A549 (cell line): Measurements from ENCODE around the gene PHKB. TPM values are rescaled to one million over a fixed set of nuclear protein-coding genes. Genes with fewer than 3 reads are reported as not detected.
"Not testable (repeated sequence)": the region's sequence is repeated elsewhere in the genome, so short reads cannot be mapped to it uniquely, and the experiment has no call there.

Source experiments
- ATAC-seq, 2 experiments: fragments of 200-7000 bp in 1 of 2; fragments of >200 bp in 1 of 2; cut with Nextera tagmentation in 1 of 2; cut with Tn5 transposase in 1 of 2; 3 replicates each; pipeline versions ENCODE4 v1.8.0 to v1.9.1; 2018 to 2020; ENCODE audit warnings: mild to moderate bottlenecking in 1 of 2, moderate library complexity in 1 of 2
- CTCF ChIA-PET: fragments of 300-600 bp; sonication (Branson Sonifier 250); formaldehyde crosslinking; extraction: SDS; loops from one replicate; lab custom pipeline; 2021; ENCODE audit warnings: antibody characterized with exemption, inconsistent platforms; lab: Yijun Ruan, JAX
- POLR2A ChIA-PET: fragments of 350-600 bp; formaldehyde crosslinking; extraction: SDS; loops from one replicate; lab custom pipeline; 2021; ENCODE audit warnings: antibody characterized with exemption, inconsistent platforms; lab: Yijun Ruan, JAX
- DNase-seq, 2 experiments: peaks; one replicate each; pipeline versions ENCODE4 v3.0.0 to v3.0.0-alpha.2; 2011 to 2016; ENCODE audit warnings: low read depth in 1 of 2, low spot score in 1 of 2
- FAIRE-seq: peaks from 2 replicates; lab custom pipeline; 2011; peaks lifted over from hg19 to GRCh38; lab: Jason Lieb, UNC
- H3K27ac ChIP-seq, 2 experiments: fragments of >200 bp; sonication (Bioruptor Twin); formaldehyde crosslinking; 3 replicates each; pipeline ENCODE4 v1.5.1; 2016 to 2017
- H3K4me1 ChIP-seq: fragments of >200 bp; sonication (Bioruptor Twin); formaldehyde crosslinking; 3 replicates; pipeline ENCODE4 v1.6.1; 2016
- H3K4me2 ChIP-seq: fragments of >200 bp; sonication (Bioruptor Twin); formaldehyde crosslinking; 3 replicates; pipeline ENCODE4 v1.6.1; 2016
- H3K4me3 ChIP-seq: fragments of >200 bp; sonication (Bioruptor Twin); formaldehyde crosslinking; 3 replicates; pipeline ENCODE4 v1.5.1; 2016
- H3K9me3 ChIP-seq: fragments of >200 bp; sonication (Bioruptor Twin); formaldehyde crosslinking; 3 replicates; pipeline ENCODE4 v1.6.1; 2016
- BHLHE40 ChIP-seq: IDR thresholded peaks from 2 replicates; pipeline ENCODE4 v1.6.1; 2012; ENCODE audit warnings: low read depth, low read length, inconsistent platforms
- CBX8 ChIP-seq: fragments of 200-600 bp; sonication (generic); IDR thresholded peaks from 2 replicates; pipeline ENCODE4 v1.6.1; 2016
- CEBPB ChIP-seq, 2 experiments: fragments of >200 bp in 1 of 2; sonication (Bioruptor Twin) in 1 of 2; formaldehyde crosslinking in 1 of 2; IDR thresholded peaks; 2 replicates each; pipeline ENCODE4 v1.6.1; 2012 to 2016
- FOXS1 ChIP-seq: fragments of 250-450 bp; sonication (Bioruptor Pico); IDR thresholded peaks from 2 replicates; pipeline ENCODE4 v1.5.0; 2020; ENCODE audit warnings: mild to moderate bottlenecking, moderate library complexity
- HOXB13 ChIP-seq: fragments of 250-450 bp; sonication (Bioruptor Pico); IDR thresholded peaks from 2 replicates; pipeline ENCODE4 v1.5.0; 2020; ENCODE audit warnings: low read depth, mild to moderate bottlenecking, moderate library complexity
- KDM1A ChIP-seq: fragments of 200-600 bp; sonication (generic); IDR thresholded peaks from 2 replicates; pipeline ENCODE4 v1.6.1; 2016; ENCODE audit warnings: low read depth, mild to moderate bottlenecking
- RARB ChIP-seq: fragments of 250-450 bp; sonication (Bioruptor Pico); IDR thresholded peaks from 2 replicates; pipeline ENCODE4 v1.8.0; 2021; ENCODE audit warnings: mild to moderate bottlenecking, moderate library complexity
- RFX5 ChIP-seq: fragments of 450-650 bp; IDR thresholded peaks from 2 replicates; pipeline ENCODE4 v1.7.1; 2014; ENCODE audit warnings: antibody characterized with exemption, mild to moderate bottlenecking, moderate library complexity
- RNF2 ChIP-seq: fragments of 200-600 bp; sonication (generic); IDR thresholded peaks from 2 replicates; pipeline ENCODE4 v1.6.1; 2016; ENCODE audit warnings: low read depth, mild to moderate bottlenecking, antibody characterized with exemption, moderate library complexity, borderline replicate concordance
- SMC3 ChIP-seq: fragments of >200 bp; sonication (Bioruptor Twin); formaldehyde crosslinking; IDR thresholded peaks from 3 replicates; pipeline ENCODE4 v1.6.1; 2018; ENCODE audit warnings: inconsistent platforms
- SREBF2 ChIP-seq: fragments of 450-650 bp; IDR thresholded peaks from 2 replicates; pipeline ENCODE4 v1.6.1; 2014; ENCODE audit warnings: mild to moderate bottlenecking, moderate library complexity
- ZC3H11A ChIP-seq: fragments of 450-650 bp; IDR thresholded peaks from 2 replicates; pipeline ENCODE4 v1.6.1; 2014; ENCODE audit warnings: antibody characterized with exemption, mild to moderate bottlenecking
- WGBS: methylation state at CpG from one replicate; pipeline ENCODE4 v1.1.6; 2017; ENCODE audit errors: missing lambda C conversion rate; 5-methylcytosine and 5-hydroxymethylcytosine counted together
- polyA plus RNA-seq, 4 experiments: library from polyadenylated mRNA; depleted of rRNA in 3 of 4; stranded (reverse); fragments of >200 nt; fragmentation: RNase III in 1 of 4; extraction: RNeasy Plus Mini Kit Qiagen cat#74134 plus additional on column Dnase treatment in 1 of 4; gene quantifications; 2 replicates in 3 of 4; 3 replicates in 1 of 4; pipeline ENCODE4 v1.2.3, GENCODE V29; 2011 to 2017
- TF ChIP-seq, protein P1 (sequence below): IDR thresholded peaks from 2 replicates; pipeline ENCODE4 v1.6.1; 2012
- TF ChIP-seq, protein P2 (sequence below): fragments of 200-600 bp; sonication (generic); IDR thresholded peaks from 2 replicates; pipeline ENCODE4 v1.6.1; 2016; ENCODE audit warnings: antibody characterized with exemption, mild to moderate bottlenecking, moderate library complexity

Gene PHKB
- polyA plus RNA-seq, 2 of the 4 experiments (the other 2 are of a cell fraction) = 33.2 to 96.8 TPM

DNA sequence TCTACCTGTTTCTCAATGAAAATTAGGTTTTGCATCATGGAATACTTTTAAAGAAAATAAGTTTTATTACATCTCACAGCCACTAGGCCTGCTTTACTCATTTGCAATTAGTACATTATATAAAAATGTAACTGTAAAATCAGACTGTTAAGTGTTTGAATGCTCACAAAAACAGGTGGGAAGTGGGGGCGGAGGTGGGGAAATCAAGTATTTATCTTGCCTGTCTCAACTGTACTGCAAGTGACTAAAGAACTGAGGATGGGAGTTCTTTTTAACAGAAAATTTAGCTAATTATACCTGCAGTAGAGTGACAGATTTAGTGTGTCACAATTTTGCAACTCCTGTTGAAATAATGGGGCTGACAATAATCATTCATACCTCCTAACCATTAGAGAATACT lies 34.3 kb upstream of the PHKB start:
- 98% methylated on average over 1 of the region's 1 CpG for WGBS
- CTCF ChIA-PET = no interaction called here

DNA sequence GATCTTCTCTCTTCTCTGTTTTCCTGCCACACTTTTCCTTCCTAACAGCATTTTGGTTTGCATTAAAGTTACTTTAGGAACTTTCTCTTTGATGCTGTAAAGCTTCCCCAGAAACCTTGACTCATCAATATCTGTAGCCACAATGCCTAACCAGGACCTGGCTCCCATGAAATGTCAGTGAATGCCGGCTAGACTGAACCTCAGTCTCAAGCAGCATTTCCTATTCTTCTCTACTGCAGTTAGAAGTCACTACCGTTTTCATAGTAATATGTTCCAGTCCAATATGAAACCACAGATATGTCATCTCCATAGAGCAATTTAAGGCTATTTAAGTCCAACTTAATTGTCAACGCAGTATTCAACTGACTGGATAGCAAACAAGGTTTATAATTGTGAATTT lies 29.2 kb upstream of the PHKB start:
- no peak for FAIRE-seq
- CTCF ChIA-PET = no interaction called here
- DNase-seq = no peak
- no peak for TF ChIP-seq FOXS1 (CRISPR knock-in tag)
- no peak for TF ChIP-seq RARB (CRISPR knock-in tag)
- TF ChIP-seq ZC3H11A = no peak
- no peak for TF ChIP-seq CEBPB (IDR thresholded peaks at IDR 0.05)
- TF ChIP-seq SREBF2 = no peak
- no peak for TF ChIP-seq RFX5
- no peak for TF ChIP-seq BHLHE40
- H3K4me3 ChIP-seq = no peak overlapping the region
- POLR2A ChIA-PET = no interaction called here
- no peak for ATAC-seq
- H3K27ac ChIP-seq = no peak overlapping the region
- WGBS = 94% methylated on average over 3 of the region's 3 CpGs
- H3K4me2 ChIP-seq = no peak overlapping the region
- no peaks in the 10 kb centered on the region for H3K4me1 ChIP-seq
- H3K9me3 ChIP-seq = no peaks in the 10 kb centered on the region

More for the DNA sequence above, 34.3 kb upstream of the PHKB start:
- Histone ChIP-seq H3K4me3 (no peak overlapping the region), H3K4me1 (no peaks in the 10 kb centered on the region), H3K4me2 (no peak overlapping the region), H3K27ac (no peak overlapping the region), H3K9me3 (no peaks in the 10 kb centered on the region)
- no peak for ATAC-seq
- POLR2A ChIA-PET = no interaction called here
- DNase-seq = no peak
- TF ChIP-seq HOXB13 = no peak
- no peak for TF ChIP-seq CBX8
- TF ChIP-seq, protein P1, sequence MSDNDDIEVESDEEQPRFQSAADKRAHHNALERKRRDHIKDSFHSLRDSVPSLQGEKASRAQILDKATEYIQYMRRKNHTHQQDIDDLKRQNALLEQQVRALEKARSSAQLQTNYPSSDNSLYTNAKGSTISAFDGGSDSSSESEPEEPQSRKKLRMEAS = no peak
- no peak for TF ChIP-seq KDM1A
- TF ChIP-seq, protein P2, sequence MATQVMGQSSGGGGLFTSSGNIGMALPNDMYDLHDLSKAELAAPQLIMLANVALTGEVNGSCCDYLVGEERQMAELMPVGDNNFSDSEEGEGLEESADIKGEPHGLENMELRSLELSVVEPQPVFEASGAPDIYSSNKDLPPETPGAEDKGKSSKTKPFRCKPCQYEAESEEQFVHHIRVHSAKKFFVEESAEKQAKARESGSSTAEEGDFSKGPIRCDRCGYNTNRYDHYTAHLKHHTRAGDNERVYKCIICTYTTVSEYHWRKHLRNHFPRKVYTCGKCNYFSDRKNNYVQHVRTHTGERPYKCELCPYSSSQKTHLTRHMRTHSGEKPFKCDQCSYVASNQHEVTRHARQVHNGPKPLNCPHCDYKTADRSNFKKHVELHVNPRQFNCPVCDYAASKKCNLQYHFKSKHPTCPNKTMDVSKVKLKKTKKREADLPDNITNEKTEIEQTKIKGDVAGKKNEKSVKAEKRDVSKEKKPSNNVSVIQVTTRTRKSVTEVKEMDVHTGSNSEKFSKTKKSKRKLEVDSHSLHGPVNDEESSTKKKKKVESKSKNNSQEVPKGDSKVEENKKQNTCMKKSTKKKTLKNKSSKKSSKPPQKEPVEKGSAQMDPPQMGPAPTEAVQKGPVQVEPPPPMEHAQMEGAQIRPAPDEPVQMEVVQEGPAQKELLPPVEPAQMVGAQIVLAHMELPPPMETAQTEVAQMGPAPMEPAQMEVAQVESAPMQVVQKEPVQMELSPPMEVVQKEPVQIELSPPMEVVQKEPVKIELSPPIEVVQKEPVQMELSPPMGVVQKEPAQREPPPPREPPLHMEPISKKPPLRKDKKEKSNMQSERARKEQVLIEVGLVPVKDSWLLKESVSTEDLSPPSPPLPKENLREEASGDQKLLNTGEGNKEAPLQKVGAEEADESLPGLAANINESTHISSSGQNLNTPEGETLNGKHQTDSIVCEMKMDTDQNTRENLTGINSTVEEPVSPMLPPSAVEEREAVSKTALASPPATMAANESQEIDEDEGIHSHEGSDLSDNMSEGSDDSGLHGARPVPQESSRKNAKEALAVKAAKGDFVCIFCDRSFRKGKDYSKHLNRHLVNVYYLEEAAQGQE = no peak
- TF ChIP-seq BHLHE40 = no peak
- no peak for TF ChIP-seq RNF2
- no peak for TF ChIP-seq SMC3
- no peak for FAIRE-seq

DNA sequence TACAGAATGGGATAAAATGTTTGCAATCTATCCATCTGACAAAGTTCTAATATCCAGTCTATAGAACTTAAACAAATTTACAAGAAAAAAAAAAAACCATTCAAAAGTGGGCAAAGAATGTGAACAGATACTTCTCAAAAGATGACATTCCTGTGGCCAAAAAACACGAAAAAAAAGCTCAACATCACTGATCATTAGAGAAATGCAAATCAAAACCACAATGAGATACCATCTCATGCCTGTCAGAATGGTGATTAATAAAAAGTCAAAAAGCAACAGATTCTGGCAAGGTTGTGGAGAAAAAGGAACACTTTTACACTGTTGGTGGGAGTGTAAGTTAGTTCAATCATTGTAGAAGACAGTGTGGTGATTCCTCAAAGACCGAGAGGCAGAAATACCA lies 26.9 kb upstream of the PHKB start:
- H3K27ac ChIP-seq, H3K4me3 ChIP-seq, H3K9me3 ChIP-seq, POLR2A ChIA-PET, H3K4me2 ChIP-seq, ATAC-seq, DNase-seq, H3K4me1 ChIP-seq, FAIRE-seq: not testable (repeated sequence)
- WGBS = 78% methylated on average over 2 of the region's 2 CpGs
- CTCF ChIA-PET = interaction anchor here (0.7 to 0.9 kb wide), 2 partner anchors 10 to 944 kb away, joined by 3 to 6 read pairs; no protein-coding TSS in a partner anchor

DNA sequence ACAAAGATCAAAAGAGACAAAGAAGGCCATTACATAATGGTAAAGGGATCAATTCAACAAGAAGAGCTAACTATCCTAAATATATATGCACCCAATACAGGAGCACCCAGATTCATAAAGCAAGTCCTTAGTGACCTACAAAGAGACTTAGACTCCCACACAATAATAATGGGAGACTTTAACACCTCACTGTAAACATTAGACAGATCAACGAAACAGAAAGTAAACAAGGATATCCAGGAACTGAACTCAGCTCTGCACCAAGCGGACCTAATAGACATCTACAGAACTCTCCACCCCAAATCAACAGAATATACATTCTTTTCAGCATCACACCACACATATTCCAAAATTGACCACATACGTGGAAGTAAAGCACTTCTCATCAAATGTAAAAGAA lies 21.1 kb upstream of the PHKB start:
- POLR2A ChIA-PET, H3K4me2 ChIP-seq, ATAC-seq, CTCF ChIA-PET, H3K9me3 ChIP-seq, FAIRE-seq, DNase-seq, H3K4me1 ChIP-seq, H3K27ac ChIP-seq, H3K4me3 ChIP-seq: not testable (repeated sequence)
- WGBS = 88% methylated on average over 3 of the region's 3 CpGs

DNA sequence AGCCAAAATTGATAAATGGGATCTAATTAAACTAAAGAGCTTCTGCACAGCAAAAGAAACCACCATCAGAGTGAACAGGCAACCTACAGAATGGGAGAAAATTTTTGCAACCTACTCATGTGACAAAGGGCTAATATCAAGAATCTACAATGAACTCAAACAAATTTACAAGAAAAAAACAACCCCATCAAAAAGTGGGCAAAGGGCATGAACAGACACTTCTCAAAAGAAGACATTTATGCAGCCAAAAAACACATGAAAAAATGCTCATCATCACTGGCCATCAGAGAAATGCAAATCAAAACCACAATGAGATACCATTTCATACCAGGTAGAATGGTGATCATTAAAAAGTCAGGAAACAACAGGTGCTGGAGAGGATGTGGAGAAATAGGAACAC lies 18.2 kb upstream of the PHKB start:
- H3K9me3 ChIP-seq, H3K4me1 ChIP-seq, ATAC-seq, CTCF ChIA-PET, H3K4me2 ChIP-seq, POLR2A ChIA-PET, FAIRE-seq, H3K4me3 ChIP-seq, DNase-seq, H3K27ac ChIP-seq: not testable (repeated sequence)
